NB4 (cell line): Measurements from ENCODE around the gene MED13L.

Experiments used
- MYC ChIP-seq: IDR thresholded peaks from 2 replicates; pipeline ENCODE4 v1.6.1; 2011; ENCODE audit warnings: low read depth, low read length
- POLR2A ChIP-seq: IDR thresholded peaks from 2 replicates; pipeline ENCODE4 v1.6.1; 2011; ENCODE audit warnings: mild to moderate bottlenecking; ENCODE audit not compliant: insufficient read length; ENCODE audit errors: extremely low read depth
- TF ChIP-seq, protein P1 (sequence below): IDR thresholded peaks from one replicate; pipeline ENCODE4 v1.5.1; 2012; ENCODE audit warnings: low read depth, low read length
- TF ChIP-seq, protein P2 (sequence below): IDR thresholded peaks from 2 replicates; pipeline ENCODE4 v1.6.1; 2011; ENCODE audit warnings: low read depth, low read length

DNA sequence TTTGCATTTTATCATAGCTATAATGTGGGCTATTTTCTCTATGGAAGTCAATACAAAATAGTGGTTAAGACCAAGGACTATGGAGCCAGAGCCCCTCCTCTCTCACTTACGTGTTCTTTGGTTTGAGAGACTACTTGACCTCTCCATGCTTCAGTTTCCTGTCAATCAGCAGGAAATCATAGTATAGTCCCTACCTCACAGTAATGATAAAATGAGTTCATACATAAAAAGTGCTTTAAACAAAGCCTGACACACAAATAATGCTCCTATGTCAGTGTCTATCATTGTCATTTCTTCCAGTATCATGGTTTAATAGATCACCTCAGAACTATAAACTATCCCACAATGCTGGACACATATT is 90.4 kb downstream of the MED13L start:
- TF ChIP-seq, protein P1, sequence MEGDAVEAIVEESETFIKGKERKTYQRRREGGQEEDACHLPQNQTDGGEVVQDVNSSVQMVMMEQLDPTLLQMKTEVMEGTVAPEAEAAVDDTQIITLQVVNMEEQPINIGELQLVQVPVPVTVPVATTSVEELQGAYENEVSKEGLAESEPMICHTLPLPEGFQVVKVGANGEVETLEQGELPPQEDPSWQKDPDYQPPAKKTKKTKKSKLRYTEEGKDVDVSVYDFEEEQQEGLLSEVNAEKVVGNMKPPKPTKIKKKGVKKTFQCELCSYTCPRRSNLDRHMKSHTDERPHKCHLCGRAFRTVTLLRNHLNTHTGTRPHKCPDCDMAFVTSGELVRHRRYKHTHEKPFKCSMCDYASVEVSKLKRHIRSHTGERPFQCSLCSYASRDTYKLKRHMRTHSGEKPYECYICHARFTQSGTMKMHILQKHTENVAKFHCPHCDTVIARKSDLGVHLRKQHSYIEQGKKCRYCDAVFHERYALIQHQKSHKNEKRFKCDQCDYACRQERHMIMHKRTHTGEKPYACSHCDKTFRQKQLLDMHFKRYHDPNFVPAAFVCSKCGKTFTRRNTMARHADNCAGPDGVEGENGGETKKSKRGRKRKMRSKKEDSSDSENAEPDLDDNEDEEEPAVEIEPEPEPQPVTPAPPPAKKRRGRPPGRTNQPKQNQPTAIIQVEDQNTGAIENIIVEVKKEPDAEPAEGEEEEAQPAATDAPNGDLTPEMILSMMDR = no peak
- TF ChIP-seq POLR2A = no peak
- TF ChIP-seq, protein P2, sequence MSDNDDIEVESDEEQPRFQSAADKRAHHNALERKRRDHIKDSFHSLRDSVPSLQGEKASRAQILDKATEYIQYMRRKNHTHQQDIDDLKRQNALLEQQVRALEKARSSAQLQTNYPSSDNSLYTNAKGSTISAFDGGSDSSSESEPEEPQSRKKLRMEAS = no peak
- no peak for TF ChIP-seq MYC
